HG03342 (cell line): ENCODE results near the gene ZNF90.
A peak's percentile ranks its signal among the peaks of the same experiment; 100 is the strongest.
"Not testable (repeated sequence)": the region's sequence is repeated elsewhere in the genome, so short reads cannot be mapped to it uniquely, and the experiment has no call there.

Source experiments
- ATAC-seq: cut with Tn5 transposase; IDR thresholded peaks from one replicate; pipeline ENCODE4 v1.9.1; 2021; ENCODE audit warnings: mild to moderate bottlenecking, moderate library complexity; ENCODE audit not compliant: unreplicated experiment

The ZNF90 gene

GRCh38 chr19:20077791-20078463 lies at the start of gene ZNF90:
TSS of gene ZNF90 (plus strand) at chr19:20078000. CDS start at chr19:20078133, 133 bp downstream.
- ATAC-seq: peak; percentile 97

DNA sequence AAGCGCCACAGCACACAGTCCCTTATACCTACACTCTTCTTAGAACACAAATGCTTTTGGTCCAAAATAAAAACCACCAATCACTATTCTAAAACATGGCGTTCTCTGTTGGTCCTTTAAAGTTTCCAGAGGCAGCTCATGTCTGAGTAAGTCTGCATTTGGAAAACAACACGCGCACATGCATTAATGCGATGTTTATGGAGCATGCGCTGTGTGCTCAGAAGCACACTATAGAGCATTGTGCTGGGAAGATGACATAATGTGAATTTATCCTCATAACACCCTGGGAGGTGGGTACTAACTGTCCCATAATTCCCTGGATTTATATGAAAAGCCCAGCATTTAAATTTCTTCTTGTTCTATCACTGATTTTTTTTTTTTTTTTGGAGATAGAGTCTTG lies 49.2 kb upstream of the ZNF90 start:
- ATAC-seq: no peak

DNA sequence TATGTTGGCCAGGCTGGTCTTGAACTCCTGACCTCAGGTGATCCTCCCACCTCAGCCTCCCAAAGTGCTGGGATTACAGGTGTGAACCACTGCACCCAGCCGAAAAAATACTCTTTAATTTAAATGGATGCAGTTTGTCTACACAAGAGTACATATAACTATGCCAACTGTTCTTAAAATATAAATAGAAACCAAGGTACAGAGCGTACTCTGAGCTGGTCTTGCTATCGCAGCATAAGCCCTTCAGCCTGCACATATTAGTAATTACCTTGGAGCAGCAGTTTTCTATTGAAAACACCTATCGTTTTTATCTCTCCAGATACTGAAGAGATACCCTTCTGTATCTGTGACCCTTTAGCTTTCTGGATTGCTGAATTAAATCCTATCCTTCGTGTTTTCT lies 41.9 kb upstream of the ZNF90 start:
- no peak for ATAC-seq

DNA sequence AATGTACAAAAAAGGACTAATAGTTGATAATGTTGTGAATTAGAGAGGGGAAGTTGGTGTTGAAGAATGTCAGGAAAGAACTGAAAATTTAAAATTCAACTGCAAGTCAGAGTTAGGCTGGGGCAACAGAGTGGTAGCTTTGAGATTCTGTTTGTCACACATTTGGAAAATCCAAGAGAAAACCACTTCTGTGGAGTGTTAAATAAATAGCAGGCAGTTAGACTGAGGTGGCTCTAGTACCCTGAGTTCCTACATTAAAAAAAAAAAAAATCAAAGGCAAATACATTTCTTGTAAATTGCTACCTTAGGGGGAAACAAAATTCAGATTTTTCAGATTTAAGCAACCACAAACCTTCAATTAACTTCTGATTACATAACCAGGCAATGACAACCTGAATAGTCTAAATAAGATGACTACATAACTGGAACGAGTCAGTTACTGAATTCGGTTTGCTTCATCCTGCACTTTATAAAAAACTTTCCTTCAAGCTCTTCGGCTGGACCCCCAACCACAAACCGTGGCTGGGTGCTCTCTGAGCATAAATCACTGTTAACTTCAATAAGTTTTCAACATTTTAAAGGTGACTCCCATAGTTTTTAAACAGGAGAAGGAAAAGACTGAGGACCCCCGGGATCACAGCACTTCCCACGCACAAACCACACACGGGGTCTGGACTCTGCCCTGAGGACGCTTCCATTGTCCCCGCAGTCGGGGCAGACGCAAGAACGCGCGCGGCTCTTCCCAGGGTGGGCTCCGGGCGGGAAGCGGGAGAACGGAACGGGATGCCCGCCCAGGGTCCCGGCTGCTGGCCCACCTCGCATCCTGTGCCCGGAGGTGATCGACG lies 39.2 kb upstream of the ZNF90 start:
- no peak for ATAC-seq

- ATAC-seq: peak; percentile 98
These were observed 38.5 kb upstream of the ZNF90 start, which contains the start of gene ZNF682 for GRCh38 chr19:20039203-20039723. TSS of gene ZNF682 (minus strand) at chr19:20039505. CDS start at chr19:20039345, 160 bp downstream.

DNA sequence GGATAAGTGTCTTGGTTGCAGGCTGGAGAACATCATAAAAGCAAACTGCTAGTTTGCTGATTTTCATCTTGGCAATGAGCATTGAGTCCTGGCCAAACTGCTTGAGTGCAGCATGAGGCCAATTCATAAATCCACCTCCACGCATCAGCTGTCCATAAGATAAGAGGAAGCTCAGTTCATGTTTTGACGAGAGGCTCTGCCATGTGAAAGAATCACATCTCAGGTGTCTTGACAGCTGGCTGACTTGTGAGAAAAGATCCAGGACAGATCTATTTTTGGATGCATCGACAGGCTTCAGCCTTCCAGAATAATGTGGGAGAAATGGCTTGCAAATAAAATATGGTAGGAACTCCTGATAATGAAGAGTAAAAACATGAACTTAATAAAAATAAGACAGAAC lies 33.1 kb upstream of the ZNF90 start:
- ATAC-seq: no peak

- ATAC-seq: not testable (repeated sequence)
These were observed 32.1 kb upstream of the ZNF90 start for GRCh38 chr19:20045742-20046141.

DNA sequence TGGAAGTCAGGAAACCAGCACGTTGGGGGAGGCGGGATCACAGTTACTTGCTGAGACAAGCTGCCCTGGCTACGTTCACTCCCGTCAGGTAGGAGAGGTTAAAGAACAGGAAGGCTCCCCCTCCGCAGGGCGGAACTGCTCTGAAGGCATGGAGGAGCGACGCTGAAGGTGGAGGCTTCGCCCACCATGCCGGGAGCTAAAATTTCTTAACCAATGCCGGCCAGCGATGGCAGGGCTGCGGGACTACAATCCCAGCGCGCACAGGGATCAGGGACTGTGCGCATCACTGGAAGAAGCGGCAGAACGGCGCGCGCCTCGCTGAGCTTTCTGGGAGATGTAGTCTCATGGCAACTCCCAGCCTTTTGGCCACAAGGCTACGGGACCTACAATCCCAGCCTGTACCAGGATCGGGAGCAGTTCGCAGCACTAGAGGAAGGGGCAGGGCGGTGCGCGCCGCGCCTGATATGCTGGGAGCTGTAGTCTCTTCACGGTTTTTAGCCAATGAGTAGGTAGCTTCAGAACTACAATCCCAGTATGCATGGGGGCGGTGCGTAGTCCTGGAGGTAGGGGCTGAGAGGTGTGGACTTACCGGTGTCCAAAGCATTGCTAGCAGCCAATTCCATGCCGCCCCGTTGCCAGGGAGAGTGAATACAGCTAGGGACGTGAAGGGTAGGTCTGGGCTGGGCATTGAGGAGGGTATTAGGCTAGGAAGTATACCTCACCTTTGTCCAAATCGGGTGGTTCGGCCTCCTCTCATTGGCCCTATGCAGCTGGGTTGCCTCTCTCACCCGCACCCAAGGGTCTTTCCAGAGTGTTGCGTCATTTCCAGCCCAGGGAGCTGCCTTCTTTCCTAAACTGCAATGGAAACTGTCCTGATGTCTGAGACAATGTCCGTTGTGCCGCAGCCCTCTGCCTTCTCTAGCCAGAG lies 25.7 kb upstream of the ZNF90 start:
- peak; percentile 93 for ATAC-seq

GRCh38 chr19:20058738-20059137 lies 19.1 kb upstream of the ZNF90 start:
- ATAC-seq: not testable (repeated sequence)

DNA sequence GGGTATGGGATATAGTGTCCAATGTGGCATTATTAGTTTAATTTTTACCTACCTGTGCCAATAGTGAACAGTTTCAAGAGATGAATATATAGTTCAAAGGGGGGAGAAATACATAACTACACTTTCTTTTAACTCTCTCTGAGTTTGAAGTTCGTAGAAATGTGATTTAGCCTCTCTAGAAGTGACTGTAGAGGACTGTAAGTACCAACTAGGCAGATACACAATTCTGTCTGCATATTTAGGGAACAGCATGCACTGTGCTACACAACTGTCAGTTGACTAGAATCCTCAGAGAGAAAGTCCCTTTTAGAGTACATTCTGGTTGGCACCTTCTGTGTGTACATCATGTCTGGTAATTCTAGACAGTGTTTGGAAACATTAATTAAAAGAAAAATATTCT lies 17.5 kb upstream of the ZNF90 start:
- ATAC-seq: no peak

GRCh38 chr19:20066861-20067260 lies 10.9 kb upstream of the ZNF90 start:
- no peak for ATAC-seq

DNA sequence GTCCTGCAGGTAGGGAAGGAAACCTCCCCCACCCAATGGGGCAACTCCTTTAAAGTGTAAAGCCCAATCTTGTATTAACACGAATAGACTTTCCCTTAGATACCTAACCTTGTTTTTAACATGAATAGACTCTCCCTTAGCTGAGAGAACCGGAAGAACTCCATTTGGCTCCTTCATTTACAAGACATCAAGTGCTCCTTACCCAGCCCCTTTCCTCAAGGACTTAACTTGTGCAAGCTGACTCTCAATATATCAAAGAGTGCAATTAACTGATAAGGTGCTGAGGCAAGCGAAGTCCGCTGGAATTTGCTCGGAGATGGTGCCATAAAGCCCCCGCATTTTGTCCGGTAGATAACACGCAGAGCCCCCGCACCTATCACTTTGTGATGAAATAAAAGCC lies 9.9 kb upstream of the ZNF90 start:
- no peak for ATAC-seq

GRCh38 chr19:20068559-20068958 lies 9.2 kb upstream of the ZNF90 start:
- ATAC-seq: not testable (repeated sequence)

GRCh38 chr19:20070691-20071090 lies 7.1 kb upstream of the ZNF90 start:
- no peak for ATAC-seq

GRCh38 chr19:20072936-20073335 lies 4.9 kb upstream of the ZNF90 start:
- ATAC-seq: no peak

DNA sequence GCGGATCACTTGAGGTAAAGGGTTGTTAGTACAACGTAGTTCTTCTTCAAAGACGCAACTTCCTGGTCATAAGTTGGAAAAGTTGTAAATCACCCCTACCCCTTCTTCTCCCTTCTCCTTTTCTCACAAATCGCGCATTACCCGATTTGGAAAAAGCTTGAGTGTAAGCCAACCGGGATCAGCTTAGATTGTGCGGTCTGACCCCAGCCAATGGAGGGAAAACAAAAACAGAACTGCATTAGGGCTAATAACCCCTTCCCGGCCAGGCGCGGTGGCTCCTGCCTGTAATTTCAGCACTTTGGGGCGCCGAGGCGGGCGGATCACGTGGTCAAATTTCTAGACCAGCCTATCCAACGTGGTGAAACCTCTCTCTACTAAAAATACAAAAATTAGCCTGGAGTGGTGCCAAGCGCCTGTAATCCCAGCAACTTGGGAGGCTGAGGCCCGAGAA lies 806 bp downstream of the ZNF90 start:
- ATAC-seq: peak; percentile 8

DNA sequence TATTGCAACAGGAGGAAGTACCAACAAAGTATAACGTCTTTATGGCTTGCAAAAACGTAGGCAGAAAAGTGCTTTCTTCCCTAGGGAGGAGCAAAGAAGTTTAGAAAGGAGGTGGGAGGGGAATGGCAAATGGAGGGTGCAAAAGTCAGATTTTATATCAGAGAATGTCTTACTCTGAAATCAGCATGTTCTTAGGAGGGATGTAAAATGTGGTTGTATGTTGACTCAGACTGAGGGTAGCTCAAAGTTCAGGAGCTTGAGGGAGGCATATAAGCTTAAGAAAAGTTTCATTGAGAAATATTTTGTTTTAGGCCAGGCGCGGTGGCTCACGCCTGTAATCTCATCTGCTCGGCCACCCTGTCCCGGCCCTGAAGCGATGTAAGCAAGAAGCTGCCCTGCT lies 1.7 kb downstream of the ZNF90 start:
- no peak for ATAC-seq

GRCh38 chr19:20080656-20081055 lies 2.9 kb downstream of the ZNF90 start:
- no peak for ATAC-seq

GRCh38 chr19:20082232-20082833 lies 4.5 kb downstream of the ZNF90 start:
- not testable (repeated sequence) for ATAC-seq

DNA sequence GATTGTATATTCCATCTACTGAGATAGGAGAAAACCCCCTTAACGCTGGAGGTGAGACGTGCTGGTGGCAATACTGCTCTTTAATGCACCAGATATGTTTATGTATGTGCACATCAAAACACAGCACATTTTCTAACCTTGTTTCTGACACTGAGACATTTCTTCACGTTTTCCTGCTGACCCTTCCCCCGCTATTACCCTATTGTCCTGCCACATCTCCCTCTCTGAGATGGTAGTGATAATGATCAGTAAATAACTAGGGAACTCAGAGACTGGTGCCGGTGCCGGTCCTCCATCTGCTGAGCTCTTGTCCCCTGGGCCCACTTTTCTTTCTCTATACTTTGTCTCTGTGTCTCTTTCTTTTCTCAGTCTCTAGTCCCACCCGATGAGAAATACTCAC lies 5.1 kb downstream of the ZNF90 start:
- ATAC-seq: not testable (repeated sequence)
